Gastroesophageal sphincter (tissue), 4 donors: ENCODE measurements around the gene TAAR9. TPM values are rescaled to one million over a fixed set of nuclear protein-coding genes. Genes with fewer than 3 reads are reported as not detected.

Source experiments
- ATAC-seq: fragments of 150-250 bp; one replicate; pipeline ENCODE4 v1.9.1; 2016; ENCODE audit warnings: mild to moderate bottlenecking, moderate library complexity
- H3K27ac ChIP-seq, 4 donors: fragments of 200-600 bp; sonication (generic) in 3 of 4; 1 replicate in 3 of 4; 2 replicates in 1 of 4; pipeline ENCODE4 v1.5.1; 2016 to 2019
- H3K27me3 ChIP-seq: fragments of 200-600 bp; sonication (generic); one replicate; pipeline ENCODE4 v1.5.1; 2019
- H3K36me3 ChIP-seq, 2 donors: fragments of 200-600 bp; sonication (generic); one replicate each; pipeline ENCODE4 v1.5.1; 2019; ENCODE audit warnings: control low read depth in 1 of 2
- H3K4me1 ChIP-seq, 3 donors: fragments of 200-600 bp; sonication (generic); 1 replicate in 2 of 3; 2 replicates in 1 of 3; pipeline ENCODE4 v1.5.1; 2016 to 2019; ENCODE audit warnings: control low read depth in 2 of 3
- H3K4me3 ChIP-seq, 2 donors: fragments of 200-600 bp; sonication (generic); one replicate each; pipeline ENCODE4 v1.5.1; 2019; ENCODE audit warnings: mild to moderate bottlenecking in 1 of 2, moderate library complexity in 1 of 2
- H3K9me3 ChIP-seq, 3 donors: fragments of 200-600 bp; sonication (generic); one replicate each; pipeline ENCODE4 v1.5.1; 2017 to 2019; ENCODE audit warnings: control low read depth in 2 of 3
- EP300 ChIP-seq: sonication (generic); formaldehyde crosslinking; IDR thresholded peaks from one replicate; pipeline ENCODE4 v1.6.1; 2017; ENCODE audit warnings: antibody characterized with exemption, mild to moderate bottlenecking
- POLR2A ChIP-seq, 2 donors: fragments of 450-650 bp; IDR thresholded peaks; one replicate each; pipeline ENCODE4 v1.6.1; 2017; ENCODE audit warnings: antibody characterized with exemption in 2 of 2, mild to moderate bottlenecking in 2 of 2, moderate library complexity in 1 of 2
- POLR2AphosphoS5 ChIP-seq: sonication (generic); formaldehyde crosslinking; IDR thresholded peaks from one replicate; pipeline ENCODE4 v1.6.1; 2017; ENCODE audit warnings: antibody characterized with exemption
- WGBS, 2 donors: methylation state at CpG; one replicate each; pipeline ENCODE4 v1.1.5; 2018; ENCODE audit warnings: low coverage in 1 of 2; 5-methylcytosine and 5-hydroxymethylcytosine counted together
- small RNA-seq, 4 donors: library from RNA; depleted of rRNA; stranded (forward); fragments of <200 nt; gene quantifications; one replicate each; pipeline ENCODE3, GENCODE V24; 2016
- total RNA-seq, 4 donors: library from RNA; depleted of rRNA; stranded (reverse); fragments of >200 nt; gene quantifications; one replicate each; pipeline ENCODE4 v1.1.0, GENCODE V29; 2016
- TF ChIP-seq, protein P1 (sequence below), 4 experiments: fragments of 200-600 bp in 2 of 4; fragments of 450-650 bp in 2 of 4; sonication (generic) in 1 of 4; IDR thresholded peaks; one replicate each; pipeline ENCODE4 v1.5.1; 2017 to 2019; ENCODE audit warnings: antibody characterized with exemption in 4 of 4, mild to moderate bottlenecking in 2 of 4, moderate library complexity in 2 of 4

Gene TAAR9
- total RNA-seq, 4 donors from 2014 or later: not detected

- Histone ChIP-seq H3K36me3 (no peaks in the 10 kb centered on the region), H3K4me3 (no peak overlapping the region), H3K27ac (no peak overlapping the region), H3K4me1 (no peaks in the 10 kb centered on the region), H3K9me3 (no peaks in the 10 kb centered on the region), H3K27me3 (peaks cover 3% of the 10 kb centered on the region)
- no peak for TF ChIP-seq EP300
- TF ChIP-seq POLR2AphosphoS5: no peak
- TF ChIP-seq, protein P1, sequence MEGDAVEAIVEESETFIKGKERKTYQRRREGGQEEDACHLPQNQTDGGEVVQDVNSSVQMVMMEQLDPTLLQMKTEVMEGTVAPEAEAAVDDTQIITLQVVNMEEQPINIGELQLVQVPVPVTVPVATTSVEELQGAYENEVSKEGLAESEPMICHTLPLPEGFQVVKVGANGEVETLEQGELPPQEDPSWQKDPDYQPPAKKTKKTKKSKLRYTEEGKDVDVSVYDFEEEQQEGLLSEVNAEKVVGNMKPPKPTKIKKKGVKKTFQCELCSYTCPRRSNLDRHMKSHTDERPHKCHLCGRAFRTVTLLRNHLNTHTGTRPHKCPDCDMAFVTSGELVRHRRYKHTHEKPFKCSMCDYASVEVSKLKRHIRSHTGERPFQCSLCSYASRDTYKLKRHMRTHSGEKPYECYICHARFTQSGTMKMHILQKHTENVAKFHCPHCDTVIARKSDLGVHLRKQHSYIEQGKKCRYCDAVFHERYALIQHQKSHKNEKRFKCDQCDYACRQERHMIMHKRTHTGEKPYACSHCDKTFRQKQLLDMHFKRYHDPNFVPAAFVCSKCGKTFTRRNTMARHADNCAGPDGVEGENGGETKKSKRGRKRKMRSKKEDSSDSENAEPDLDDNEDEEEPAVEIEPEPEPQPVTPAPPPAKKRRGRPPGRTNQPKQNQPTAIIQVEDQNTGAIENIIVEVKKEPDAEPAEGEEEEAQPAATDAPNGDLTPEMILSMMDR (IDR thresholded peaks at IDR 0.05): no peak
- no peak for TF ChIP-seq POLR2A (IDR thresholded peaks at IDR 0.05)
- ATAC-seq: no peak
Measured at GRCh38 chr6:132571774-132572173, 33.7 kb downstream of the TAAR9 start.

- no peak overlapping the region for H3K4me3 ChIP-seq
- H3K36me3 ChIP-seq: no peaks in the 10 kb centered on the region
- ATAC-seq: no peak
- H3K27me3 ChIP-seq: peaks cover 10% of the 10 kb centered on the region
- peaks cover 0 to 4% (median 0%) of the 10 kb centered on the region in 3 donors for H3K9me3 ChIP-seq
- H3K4me1 ChIP-seq: no peaks in the 10 kb centered on the region
- no peak overlapping the region for H3K27ac ChIP-seq
- 20 to 94% methylated on average over 1 of the region's 1 CpG for WGBS, 2 donors
- TF ChIP-seq, protein P1 (IDR thresholded peaks at IDR 0.05): no peak
- TF ChIP-seq POLR2A (IDR thresholded peaks at IDR 0.05): no peak
- no peak for TF ChIP-seq POLR2AphosphoS5
- no peak for TF ChIP-seq EP300
Measured at GRCh38 chr6:132584698-132585097, 46.6 kb downstream of the TAAR9 start.

DNA sequence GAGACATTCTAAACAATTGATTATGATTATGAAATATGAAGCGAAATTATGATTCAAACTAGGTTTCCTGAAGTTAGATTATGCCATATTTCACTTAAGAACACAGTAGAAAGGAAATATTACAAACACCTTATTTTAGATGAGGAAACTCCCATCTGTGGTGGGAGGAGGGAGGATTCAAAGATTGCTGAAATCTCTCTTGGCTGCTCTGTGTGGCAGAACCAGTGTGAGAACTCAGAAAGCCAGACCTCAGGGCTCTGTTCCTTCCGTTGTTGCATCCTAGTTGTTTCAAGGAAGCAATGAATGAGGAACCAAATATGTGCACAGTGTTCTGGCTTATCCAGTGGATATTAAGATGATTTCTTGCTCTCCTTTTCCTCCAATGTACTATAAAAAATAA is 49.3 kb downstream of the TAAR9 start:
- Histone ChIP-seq H3K9me3 (no peaks in the 10 kb centered on the region), H3K4me3 (no peak overlapping the region), H3K36me3 (no peaks in the 10 kb centered on the region), H3K27ac (no peak overlapping the region), H3K4me1 (no peaks in the 10 kb centered on the region), H3K27me3 (peaks cover 10% of the 10 kb centered on the region)
- 68% methylated on average over 2 of the region's 2 CpGs for WGBS, 2 donors
- no peak for ATAC-seq
- TF ChIP-seq, protein P1 (IDR thresholded peaks at IDR 0.05): no peak
- TF ChIP-seq POLR2A (IDR thresholded peaks at IDR 0.05) (no peak), POLR2AphosphoS5 (no peak), EP300 (no peak)

Small RNA genes within 50 kb of the gene (small RNA-seq; reads per million reads assigned to genes)
- gene TAAR7P: 0 reads per million in 4 donors

Other genes starting within 250 kb of the TAAR9 start
- 10 to 100 TPM; 20.3 to 37.3 (median 33.2) TPM for gene MOXD1, start 136.8 kb upstream of the TAAR9 start, total RNA-seq
- 100 to 1,000 TPM in 1 of 4 donors, 10 to 100 TPM in 3; 59.5 to 102 (median 65.3) TPM for gene STX7, start 25.2 kb upstream of the TAAR9 start, total RNA-seq
- gene TAAR8, start 14.4 kb downstream of the TAAR9 start, total RNA-seq: not detected
- not detected for gene TAAR6, start 32.0 kb downstream of the TAAR9 start, total RNA-seq
- gene TAAR5, start 51.5 kb downstream of the TAAR9 start, total RNA-seq: not detected
- not detected for gene TAAR2, start 86.0 kb downstream of the TAAR9 start, total RNA-seq
- not detected for gene TAAR1, start 120.9 kb downstream of the TAAR9 start, total RNA-seq
- 1 to 10 TPM in 2 of 4 donors, under 1 TPM in 1, not detected in 1; 0.15 to 3.9 (median 2.2) TPM for gene VNN1, start 175.8 kb downstream of the TAAR9 start, total RNA-seq
- 1 to 10 TPM in 3 of 4 donors, under 1 TPM in 1; 0.31 to 3.8 (median 2.3) TPM for gene VNN2, start 219.6 kb downstream of the TAAR9 start, total RNA-seq